ENCODE data around the gene ARHGAP18.

Gene ARHGAP18

DNA sequence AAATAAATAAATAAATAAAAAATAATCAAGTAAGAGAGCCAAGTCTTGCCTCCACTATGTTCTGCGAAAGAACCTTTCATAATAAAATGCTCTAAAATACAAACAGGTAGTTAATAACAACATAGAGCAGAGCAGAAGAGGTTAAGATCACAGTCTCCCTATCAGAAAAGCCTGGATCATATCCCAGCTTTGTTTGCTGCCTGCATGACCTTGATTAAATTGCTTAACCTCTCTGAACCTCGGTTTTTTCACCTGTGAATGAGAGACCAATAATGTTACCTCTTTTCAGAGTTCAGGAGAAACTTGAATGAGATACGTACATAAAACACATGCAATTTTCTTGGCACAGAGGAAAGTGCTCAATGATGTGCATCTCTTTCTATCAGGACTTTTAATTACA lies 44.4 kb downstream of the ARHGAP18 start:
- no peak for TF ChIP-seq FOXM1 (IDR thresholded peaks at IDR 0.05; ENCODE audit: borderline replicate concordance)
- TF ChIP-seq BHLHE40 (IDR thresholded peaks at IDR 0.05; ENCODE audit: borderline replicate concordance): no peak
- no peak for TF ChIP-seq SP1 (IDR thresholded peaks at IDR 0.05)
- no peak for TF ChIP-seq LEF1 (IDR thresholded peaks at IDR 0.05; ENCODE audit: borderline replicate concordance)
- TF ChIP-seq FOXA1 (IDR thresholded peaks at IDR 0.05): no peak
- no peak for TF ChIP-seq L3MBTL2 (conservative IDR thresholded peaks at IDR 0.05)
- TF ChIP-seq HDGF (IDR thresholded peaks at IDR 0.05; ENCODE audit: borderline replicate concordance): no peak
- no peak for TF ChIP-seq ZNF384 (IDR thresholded peaks at IDR 0.05)
- DNase-seq (ENCODE audit: extremely low spot score): no peak
- POLR2A ChIA-PET: no interaction called here
- CTCF ChIA-PET: no interaction called here

DNA sequence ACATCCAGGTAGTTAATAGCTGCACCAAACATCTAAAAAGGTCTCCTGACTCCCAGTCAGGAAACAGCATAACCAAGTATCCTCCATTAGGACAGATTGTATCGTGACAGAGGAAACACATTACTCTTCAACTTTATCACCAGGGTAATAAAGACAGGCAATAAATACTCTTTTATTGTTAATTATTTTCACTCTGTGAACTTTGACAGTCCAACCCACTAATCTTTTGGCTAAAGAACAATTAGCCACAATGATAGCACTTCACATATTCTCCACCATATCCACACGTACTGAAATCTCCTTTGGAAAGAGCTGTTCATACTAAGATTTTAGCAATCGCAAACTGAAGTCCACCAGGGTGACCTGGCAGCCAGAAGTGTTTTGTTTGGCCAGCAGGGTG lies 46.4 kb downstream of the ARHGAP18 start:
- ChIA-PET POLR2A (no interaction called here), CTCF (interaction anchor here (0.5 kb wide), 1 partner anchor 35 kb away, joined by 5 read pairs; no protein-coding TSS in a partner anchor)
- no peak for DNase-seq (ENCODE audit: extremely low spot score)
- no peak for TF ChIP-seq FOXA1 (IDR thresholded peaks at IDR 0.05)
- TF ChIP-seq PKNOX1 (IDR thresholded peaks at IDR 0.05): peak; percentile 40; the same call in 1 of the 2 replicates
- TF ChIP-seq HDGF (IDR thresholded peaks at IDR 0.05; ENCODE audit: borderline replicate concordance): no peak

DNA sequence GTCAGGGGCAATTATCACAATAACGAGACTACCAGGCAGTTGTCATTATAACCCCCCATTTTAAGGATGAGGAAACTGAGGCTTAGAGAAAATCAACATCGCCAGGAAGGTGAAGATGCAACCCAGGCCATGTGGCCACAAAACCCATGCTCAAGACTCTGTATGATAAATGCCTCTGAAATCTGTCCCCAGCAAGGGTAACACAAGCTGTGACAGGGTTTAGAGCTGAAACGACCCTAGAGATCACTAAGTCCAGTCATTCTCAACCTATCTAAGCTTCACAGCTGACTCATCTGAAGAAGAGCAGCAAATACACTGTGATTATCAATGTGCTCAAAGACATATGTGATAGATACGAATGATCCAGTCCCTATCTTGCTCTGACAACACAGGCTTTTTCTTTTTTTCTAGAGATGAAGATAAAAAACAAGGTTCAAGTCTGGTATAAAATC lies 47.0 kb downstream of the ARHGAP18 start:
- ChIA-PET CTCF (interaction anchor here (0.5 kb wide), 1 partner anchor 36 kb away, joined by 5 read pairs; no protein-coding TSS in a partner anchor), POLR2A (no interaction called here)
- DNase-seq (ENCODE audit: extremely low spot score): no peak
- TF ChIP-seq SP1 (IDR thresholded peaks at IDR 0.05) (no peak), FOXK2 (IDR thresholded peaks at IDR 0.05) (no peak), NFRKB (IDR thresholded peaks at IDR 0.05) (no peak), LEF1 (IDR thresholded peaks at IDR 0.05; ENCODE audit: borderline replicate concordance) (no peak), BHLHE40 (IDR thresholded peaks at IDR 0.05; ENCODE audit: borderline replicate concordance) (no peak), ELF4 (IDR thresholded peaks at IDR 0.05) (no peak), FOXA1 (IDR thresholded peaks at IDR 0.05) (no peak), ARNT (IDR thresholded peaks at IDR 0.05) (no peak), FOXM1 (IDR thresholded peaks at IDR 0.05; ENCODE audit: borderline replicate concordance) (no peak), ZNF384 (IDR thresholded peaks at IDR 0.05) (no peak)

- DNase-seq (ENCODE audit: extremely low spot score): no peak
- TF ChIP-seq NFRKB (IDR thresholded peaks at IDR 0.05): no peak
- TF ChIP-seq L3MBTL2 (conservative IDR thresholded peaks at IDR 0.05): no peak
- no peak for TF ChIP-seq LEF1 (IDR thresholded peaks at IDR 0.05; ENCODE audit: borderline replicate concordance)
- no peak for TF ChIP-seq TARDBP (IDR thresholded peaks at IDR 0.05)
- no peak for TF ChIP-seq ELF4 (IDR thresholded peaks at IDR 0.05)
- no peak for TF ChIP-seq SP1 (IDR thresholded peaks at IDR 0.05)
- no peak for TF ChIP-seq ZNF384 (IDR thresholded peaks at IDR 0.05)
- TF ChIP-seq FOXM1 (IDR thresholded peaks at IDR 0.05; ENCODE audit: borderline replicate concordance): no peak
- TF ChIP-seq CTBP1 (IDR thresholded peaks at IDR 0.05; ENCODE audit: borderline replicate concordance): no peak
- no peak for TF ChIP-seq SUZ12 (IDR thresholded peaks at IDR 0.05)
- TF ChIP-seq FOXA1 (IDR thresholded peaks at IDR 0.05): no peak
- no peak for TF ChIP-seq HDGF (IDR thresholded peaks at IDR 0.05; ENCODE audit: borderline replicate concordance)
- no peak for TF ChIP-seq PKNOX1 (IDR thresholded peaks at IDR 0.05)
- no peak for TF ChIP-seq ARNT (IDR thresholded peaks at IDR 0.05)
- TF ChIP-seq FOXK2 (IDR thresholded peaks at IDR 0.05): no peak
- POLR2A ChIA-PET: no interaction called here
- CTCF ChIA-PET: interaction anchor here (1.3 kb wide), 1 partner anchor 9 kb away, joined by 3 read pairs; no protein-coding TSS in a partner anchor
These were observed 47.6 kb downstream of the ARHGAP18 start for GRCh38 chr6:129662406-129662766.

GRCh38 chr6:129661536-129662405 lies 48.2 kb downstream of the ARHGAP18 start:
- DNase-seq (ENCODE audit: extremely low spot score): no peak
- CTCF ChIA-PET: interaction anchor here (0.6 to 1.3 kb wide), 2 partner anchors 9 to 104 kb away, joined by 3 read pairs; no protein-coding TSS in a partner anchor

More at GRCh38 chr6:129661536-129662405, 48.2 kb downstream of the ARHGAP18 start:
- POLR2A ChIA-PET: no interaction called here
- no peak for TF ChIP-seq FOXA1 (IDR thresholded peaks at IDR 0.05)
- no peak for TF ChIP-seq ELF4 (IDR thresholded peaks at IDR 0.05)
- no peak for TF ChIP-seq BHLHE40 (IDR thresholded peaks at IDR 0.05; ENCODE audit: borderline replicate concordance)
- no peak for TF ChIP-seq LEF1 (IDR thresholded peaks at IDR 0.05; ENCODE audit: borderline replicate concordance)
- no peak for TF ChIP-seq ZNF384 (IDR thresholded peaks at IDR 0.05)
- TF ChIP-seq L3MBTL2 (conservative IDR thresholded peaks at IDR 0.05): no peak
- TF ChIP-seq ARNT (IDR thresholded peaks at IDR 0.05): no peak
- no peak for TF ChIP-seq CTBP1 (IDR thresholded peaks at IDR 0.05; ENCODE audit: borderline replicate concordance)
- TF ChIP-seq FOXK2 (IDR thresholded peaks at IDR 0.05): no peak
- TF ChIP-seq PKNOX1 (IDR thresholded peaks at IDR 0.05): no peak
- TF ChIP-seq FOXM1 (IDR thresholded peaks at IDR 0.05; ENCODE audit: borderline replicate concordance): no peak
